Activated T-helper 17 cell treated with anti-CD3 and anti-CD28 coated beads, Interleukin-2, amount 50 U/mL, for 72 hours (primary cell): ENCODE data around the gene AEBP2. TPM values are rescaled to one million over a fixed set of nuclear protein-coding genes. Genes with fewer than 3 reads are reported as not detected.
A peak's percentile ranks its signal among the peaks of the same experiment; 100 is the strongest.
"Not testable (repeated sequence)": the region's sequence is repeated elsewhere in the genome, so short reads cannot be mapped to it uniquely, and the experiment has no call there.

Source experiments
- ATAC-seq: fragments of 150-1000 bp; cut with Tn5 transposase; replicated peaks from 2 replicates; pipeline ENCODE4 v1.10.0; 2021; ENCODE audit warnings: mild to moderate bottlenecking, moderate library complexity
- H3K27ac Mint-ChIP-seq: one replicate; pipeline ENCODE4 v1.8.0; 2022; ENCODE audit warnings: mixed read lengths
- H3K27me3 Mint-ChIP-seq: one replicate; pipeline ENCODE4 v1.8.0; 2022; ENCODE audit warnings: mixed read lengths
- H3K36me3 Mint-ChIP-seq: one replicate; pipeline ENCODE4 v1.8.0; 2022; ENCODE audit warnings: low read depth, mild to moderate bottlenecking, mixed read lengths
- H3K4me1 Mint-ChIP-seq: one replicate; pipeline ENCODE4 v1.8.0; 2022; ENCODE audit warnings: mixed read lengths
- H3K4me3 Mint-ChIP-seq: one replicate; pipeline ENCODE4 v1.8.0; 2022; ENCODE audit warnings: mild to moderate bottlenecking, mixed read lengths
- H3K9me3 Mint-ChIP-seq: one replicate; pipeline ENCODE4 v1.8.0; 2022; ENCODE audit warnings: mixed read lengths
- total RNA-seq, 2 donors: library from RNA; stranded (reverse); gene quantifications; one replicate each; pipeline ENCODE4 v1.2.3, GENCODE V29; 2022

AEBP2 gene
- total RNA-seq, 2 donors from 2014 or later: 65.6 to 82.9 TPM

GRCh38 chr12:19410629-19411185 is 28.6 kb upstream of the AEBP2 start:
- Mint-ChIP-seq H3K27ac (no peak overlapping the region), H3K9me3 (no peaks in the 10 kb centered on the region), H3K27me3 (no peaks in the 10 kb centered on the region), H3K4me1 (no peaks in the 10 kb centered on the region), H3K4me3 (no peak overlapping the region), H3K36me3 (no peaks in the 10 kb centered on the region)
- ATAC-seq: no peak

GRCh38 chr12:19411234-19412204 is 27.8 kb upstream of the AEBP2 start:
- Mint-ChIP-seq H3K4me3 (no peak overlapping the region), H3K27me3 (no peaks in the 10 kb centered on the region), H3K4me1 (no peaks in the 10 kb centered on the region), H3K9me3 (no peaks in the 10 kb centered on the region), H3K36me3 (no peaks in the 10 kb centered on the region), H3K27ac (no peak overlapping the region)
- no peak for ATAC-seq

GRCh38 chr12:19412844-19413243 is 26.4 kb upstream of the AEBP2 start:
- no peak overlapping the region for H3K4me3 Mint-ChIP-seq
- H3K27me3 Mint-ChIP-seq: no peaks in the 10 kb centered on the region
- H3K36me3 Mint-ChIP-seq: no peaks in the 10 kb centered on the region
- no peak overlapping the region for H3K27ac Mint-ChIP-seq
- no peak for ATAC-seq
- no peaks in the 10 kb centered on the region for H3K9me3 Mint-ChIP-seq
- peaks cover 5% of the 10 kb centered on the region for H3K4me1 Mint-ChIP-seq

GRCh38 chr12:19413582-19413981 is 25.7 kb upstream of the AEBP2 start:
- not testable (repeated sequence) for H3K27me3 Mint-ChIP-seq, ATAC-seq, H3K4me3 Mint-ChIP-seq, H3K27ac Mint-ChIP-seq, H3K9me3 Mint-ChIP-seq, H3K36me3 Mint-ChIP-seq, H3K4me1 Mint-ChIP-seq

- H3K27me3 Mint-ChIP-seq: no peaks in the 10 kb centered on the region
- no peaks in the 10 kb centered on the region for H3K36me3 Mint-ChIP-seq
- H3K4me1 Mint-ChIP-seq: peaks cover 5% of the 10 kb centered on the region
- no peak overlapping the region for H3K4me3 Mint-ChIP-seq
- no peak overlapping the region for H3K27ac Mint-ChIP-seq
- H3K9me3 Mint-ChIP-seq: no peaks in the 10 kb centered on the region
- ATAC-seq: no peak
These were observed 23.7 kb upstream of the AEBP2 start for GRCh38 chr12:19415563-19415962.

- Mint-ChIP-seq H3K27me3 (no peaks in the 10 kb centered on the region), H3K4me3 (no peak overlapping the region), H3K4me1 (peaks cover 5% of the 10 kb centered on the region), H3K27ac (no peak overlapping the region), H3K36me3 (no peaks in the 10 kb centered on the region), H3K9me3 (no peaks in the 10 kb centered on the region)
- ATAC-seq: no peak
These were observed 20.2 kb upstream of the AEBP2 start for GRCh38 chr12:19419086-19419485.

- Mint-ChIP-seq H3K4me1 (peaks cover 5% of the 10 kb centered on the region), H3K4me3 (no peak overlapping the region), H3K9me3 (no peaks in the 10 kb centered on the region), H3K27ac (no peak overlapping the region), H3K27me3 (no peaks in the 10 kb centered on the region), H3K36me3 (no peaks in the 10 kb centered on the region)
- ATAC-seq: no peak
These were observed 17.6 kb upstream of the AEBP2 start for GRCh38 chr12:19421503-19422282.

GRCh38 chr12:19423166-19423930 is 15.9 kb upstream of the AEBP2 start:
- Mint-ChIP-seq H3K27ac (no peak overlapping the region), H3K4me1 (peaks cover 4% of the 10 kb centered on the region), H3K9me3 (no peaks in the 10 kb centered on the region), H3K27me3 (no peaks in the 10 kb centered on the region), H3K4me3 (no peak overlapping the region), H3K36me3 (no peaks in the 10 kb centered on the region)
- ATAC-seq: no peak

GRCh38 chr12:19428246-19428645 is 11.0 kb upstream of the AEBP2 start:
- Mint-ChIP-seq H3K4me1 (peaks cover 17% of the 10 kb centered on the region), H3K27me3 (no peaks in the 10 kb centered on the region), H3K9me3 (no peaks in the 10 kb centered on the region), H3K36me3 (no peaks in the 10 kb centered on the region), H3K27ac (no peak overlapping the region), H3K4me3 (peak overlapping the region; percentile 13)
- no peak for ATAC-seq

- not testable (repeated sequence) for H3K4me3 Mint-ChIP-seq, ATAC-seq, H3K27me3 Mint-ChIP-seq, H3K27ac Mint-ChIP-seq, H3K36me3 Mint-ChIP-seq, H3K9me3 Mint-ChIP-seq
- H3K4me1 Mint-ChIP-seq: peaks cover 17% of the 10 kb centered on the region
These were observed 9.8 kb upstream of the AEBP2 start for GRCh38 chr12:19429491-19429890.

GRCh38 chr12:19430988-19431387 is 8.3 kb upstream of the AEBP2 start:
- ATAC-seq: no peak
- H3K27ac Mint-ChIP-seq: peak overlapping the region; percentile 100
- H3K4me3 Mint-ChIP-seq: peak overlapping the region; percentile 82
- H3K9me3 Mint-ChIP-seq: no peaks in the 10 kb centered on the region
- no peaks in the 10 kb centered on the region for H3K36me3 Mint-ChIP-seq
- no peaks in the 10 kb centered on the region for H3K27me3 Mint-ChIP-seq
- peaks cover 17% of the 10 kb centered on the region for H3K4me1 Mint-ChIP-seq

- Mint-ChIP-seq H3K27me3 (no peaks in the 10 kb centered on the region), H3K4me3 (peak overlapping the region; percentile 82), H3K9me3 (no peaks in the 10 kb centered on the region), H3K27ac (peak overlapping the region; percentile 100), H3K36me3 (no peaks in the 10 kb centered on the region), H3K4me1 (peaks cover 18% of the 10 kb centered on the region)
- ATAC-seq: peak; percentile 89
These were observed 7.6 kb upstream of the AEBP2 start for GRCh38 chr12:19431407-19432308.
